Fibroblast of upper back skin (primary cell): ENCODE data around the gene LYVE1.

Experiments used
- DNase-seq: peaks from one replicate; pipeline ENCODE4 v3.0.0-alpha.2; 2013

The LYVE1 gene

GRCh38 chr11:10591741-10592140 lies 23.3 kb upstream of the LYVE1 start:
- no peak for DNase-seq

- peak; percentile 67 for DNase-seq
Observed at GRCh38 chr11:10590218-10590915, 21.9 kb upstream of the LYVE1 start.

GRCh38 chr11:10588904-10589303 lies 20.4 kb upstream of the LYVE1 start:
- DNase-seq, result no peak

DNA sequence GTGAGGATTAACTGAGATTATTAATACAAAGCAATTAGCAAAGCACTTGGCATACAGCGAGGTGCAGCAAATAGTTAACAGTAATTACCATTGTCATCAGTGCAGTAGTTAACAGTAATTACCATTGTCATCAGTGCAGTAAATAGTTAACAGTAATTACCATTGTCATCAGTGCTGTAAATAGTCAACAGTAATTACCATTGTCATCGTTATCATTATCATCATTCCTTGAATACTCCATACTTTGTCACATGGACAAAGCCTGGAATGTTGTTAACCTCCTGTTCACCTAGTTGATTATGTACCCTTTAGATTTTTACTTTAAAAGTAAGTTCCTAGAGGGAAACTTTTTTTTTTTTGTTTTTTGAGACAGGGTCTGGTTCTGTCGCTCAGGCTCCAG lies 19.5 kb upstream of the LYVE1 start:
- DNase-seq, result no peak

DNA sequence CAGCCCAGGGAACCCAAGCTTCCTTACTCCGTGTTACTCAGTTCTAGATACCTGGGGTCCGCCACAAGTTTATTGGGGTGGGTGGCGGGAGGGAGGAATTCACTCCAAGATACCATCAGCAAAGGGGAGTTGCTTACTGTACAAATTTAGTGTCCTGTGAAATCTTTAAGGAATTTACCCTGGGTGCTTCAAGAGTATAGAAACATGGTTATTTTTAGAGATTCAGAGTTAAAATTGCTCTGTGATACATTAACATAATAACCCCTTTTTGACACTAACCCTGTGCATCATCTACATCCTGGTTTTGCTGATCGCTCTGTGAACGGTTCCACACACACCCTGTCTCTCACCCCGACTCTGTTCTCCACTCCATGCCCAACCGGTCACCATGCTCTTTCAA lies 18.9 kb upstream of the LYVE1 start:
- DNase-seq, result no peak

DNA sequence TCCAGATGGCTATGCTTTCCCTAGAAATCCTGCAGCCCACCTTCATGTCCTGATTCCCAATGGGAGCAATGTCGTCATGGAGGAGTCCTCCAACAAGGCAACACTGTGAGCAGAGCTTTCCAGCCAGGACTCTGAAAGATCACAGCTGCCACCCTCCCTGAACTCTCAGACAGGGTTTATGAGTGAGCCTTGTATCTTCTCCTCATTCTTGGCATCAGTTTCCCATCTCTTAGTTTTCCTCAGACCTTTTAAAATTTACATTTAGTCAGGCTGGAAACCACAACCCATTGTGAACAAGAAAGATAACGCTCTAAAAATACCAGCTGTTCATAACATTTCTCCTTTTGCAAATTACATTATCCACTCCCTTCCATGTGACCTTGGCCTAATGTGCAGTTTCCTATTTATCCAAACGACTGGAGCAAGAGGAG lies 15.6 kb upstream of the LYVE1 start:
- no peak for DNase-seq

- DNase-seq, result no peak
Observed at GRCh38 chr11:10581481-10582019, 13.1 kb upstream of the LYVE1 start.

- no peak for DNase-seq
Observed at GRCh38 chr11:10580623-10581022, 12.2 kb upstream of the LYVE1 start.

- DNase-seq, result no peak
Observed at GRCh38 chr11:10579700-10580099, 11.2 kb upstream of the LYVE1 start.

- DNase-seq, result no peak
Observed at GRCh38 chr11:10576035-10576398, 7.6 kb upstream of the LYVE1 start.

GRCh38 chr11:10575346-10576034 lies 7.0 kb upstream of the LYVE1 start:
- no peak for DNase-seq

GRCh38 chr11:10573556-10573955 lies 5.1 kb upstream of the LYVE1 start:
- DNase-seq, result no peak

DNA sequence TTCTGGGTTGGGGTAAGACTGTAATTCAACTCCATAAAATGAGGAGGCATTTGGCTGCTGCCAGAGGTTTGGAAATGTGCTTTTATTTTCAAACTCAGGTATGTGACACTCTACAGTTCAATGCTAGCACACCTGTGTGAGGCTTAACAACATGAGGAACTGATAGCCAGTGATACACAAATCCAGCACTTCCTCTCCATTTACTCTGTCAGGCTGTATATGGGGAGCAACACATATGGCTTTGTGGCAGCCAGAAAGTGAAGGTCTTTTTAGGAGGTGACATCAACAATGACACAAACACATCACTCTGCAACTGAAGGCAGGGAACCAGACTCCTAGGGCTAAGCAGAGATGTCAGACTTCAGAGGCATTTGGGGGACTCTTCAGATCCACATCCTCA lies 4.6 kb upstream of the LYVE1 start:
- no peak for DNase-seq

DNA sequence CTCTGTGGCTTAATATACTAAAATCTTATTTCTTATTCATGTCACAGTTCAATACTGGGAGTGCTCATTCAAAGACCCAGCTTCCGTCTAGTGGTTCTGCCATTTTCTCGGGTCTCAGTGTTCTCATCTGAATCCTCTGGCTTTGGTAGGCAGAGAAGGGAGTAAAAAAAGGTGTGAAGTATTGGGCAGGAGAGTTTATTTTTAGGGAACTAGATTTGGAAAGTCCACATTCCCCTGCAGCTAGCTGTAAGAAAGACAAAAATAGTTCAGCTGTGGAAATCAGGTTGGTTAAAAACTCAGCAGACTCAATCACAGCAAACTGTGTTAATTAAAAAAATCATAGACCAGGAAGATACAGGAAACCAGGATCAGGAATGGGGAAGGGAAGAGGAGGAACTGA lies 4.1 kb upstream of the LYVE1 start:
- DNase-seq, result no peak

DNA sequence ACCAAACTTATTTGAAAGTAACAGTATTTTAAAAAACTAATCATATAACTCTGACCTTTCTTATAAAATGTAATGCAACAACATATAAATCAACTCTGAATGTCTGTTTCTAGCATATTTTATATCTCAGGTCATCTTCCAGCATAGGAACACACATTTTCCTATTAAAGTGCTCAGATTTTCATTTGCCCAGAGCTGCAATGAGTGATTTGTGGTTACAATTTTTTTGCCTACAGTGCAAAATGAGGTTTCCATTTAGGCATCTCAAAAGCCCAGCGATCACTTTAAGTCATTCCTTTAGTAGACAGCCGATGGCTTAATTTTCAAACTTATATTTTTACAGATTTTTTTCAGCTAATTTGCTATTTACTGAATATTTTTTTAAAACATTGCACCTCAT lies 1.0 kb downstream of the LYVE1 start:
- peak; percentile 79 for DNase-seq

DNA sequence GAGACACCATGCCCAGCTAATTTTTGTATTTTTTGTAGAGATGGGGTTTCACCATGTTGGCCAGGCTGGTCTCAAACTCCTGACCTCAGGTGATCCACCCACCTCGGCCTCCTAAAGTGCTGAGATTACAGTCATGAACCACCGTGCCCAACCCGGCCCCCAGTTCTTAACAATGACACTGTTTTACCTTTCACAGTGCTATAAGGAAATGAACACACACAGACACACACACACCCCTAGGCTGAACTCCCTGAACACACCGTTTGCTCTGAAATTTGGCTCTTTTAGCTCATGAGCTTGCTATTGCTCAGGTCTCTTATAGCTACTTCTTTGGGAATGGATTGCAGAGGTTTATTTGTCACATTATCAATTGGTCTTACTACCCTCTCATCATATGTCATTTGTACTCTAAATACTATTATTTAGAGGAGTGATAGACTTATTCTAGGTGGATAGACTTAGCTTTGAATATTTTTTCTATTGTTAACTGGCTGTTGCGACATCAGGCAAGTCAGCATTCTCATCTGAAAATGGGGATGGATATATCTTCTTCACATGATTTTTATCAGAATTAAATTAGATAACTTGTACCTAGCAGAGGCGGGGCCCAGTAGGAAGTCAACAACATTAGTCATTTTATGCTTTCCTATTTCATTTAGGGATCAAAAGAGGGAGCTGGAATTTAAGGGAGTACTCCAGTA lies 2.1 kb downstream of the LYVE1 start:
- no peak for DNase-seq

- DNase-seq, result no peak
Observed at GRCh38 chr11:10565493-10565892, 3.0 kb downstream of the LYVE1 start.

GRCh38 chr11:10564696-10565318 lies 3.7 kb downstream of the LYVE1 start:
- DNase-seq, result no peak

GRCh38 chr11:10564030-10564429 lies 4.4 kb downstream of the LYVE1 start:
- no peak for DNase-seq

- DNase-seq, result no peak
Observed at GRCh38 chr11:10561947-10562346, 6.5 kb downstream of the LYVE1 start.

DNA sequence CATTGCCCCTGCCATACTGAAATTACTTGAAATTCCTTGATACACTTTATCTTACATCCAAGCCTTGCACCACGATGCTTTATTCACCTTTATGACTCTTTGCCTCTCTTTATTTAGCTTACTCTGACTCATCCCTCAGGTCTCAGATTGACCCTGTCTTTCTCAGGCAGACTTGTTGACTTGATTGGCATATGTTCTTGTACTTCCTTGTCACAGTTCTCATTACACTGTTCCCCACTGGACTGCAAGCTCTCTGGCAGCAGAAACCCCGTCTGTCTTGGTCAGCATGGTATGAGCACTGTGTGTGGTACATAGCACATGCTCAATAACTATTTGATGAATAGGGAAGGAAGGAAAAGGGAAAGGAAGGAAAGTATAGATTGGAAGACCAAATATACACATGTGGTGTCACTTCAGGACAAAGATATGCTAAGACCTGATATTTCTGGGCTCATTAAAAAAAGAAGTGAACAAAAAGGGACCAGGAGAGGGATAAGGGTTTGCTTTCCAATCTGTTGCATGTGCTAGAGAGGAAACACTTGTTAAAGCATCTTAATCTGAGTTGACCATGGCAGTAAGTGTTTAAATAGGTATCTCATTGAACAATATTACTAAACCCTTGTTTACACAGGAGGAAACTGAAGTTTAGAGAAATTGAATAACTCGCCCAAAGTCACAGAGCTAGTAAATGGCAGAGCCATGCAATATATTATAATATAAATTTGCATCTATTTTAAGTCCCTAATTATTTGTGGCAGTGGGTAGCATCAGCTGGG lies 7.2 kb downstream of the LYVE1 start:
- no peak for DNase-seq

DNA sequence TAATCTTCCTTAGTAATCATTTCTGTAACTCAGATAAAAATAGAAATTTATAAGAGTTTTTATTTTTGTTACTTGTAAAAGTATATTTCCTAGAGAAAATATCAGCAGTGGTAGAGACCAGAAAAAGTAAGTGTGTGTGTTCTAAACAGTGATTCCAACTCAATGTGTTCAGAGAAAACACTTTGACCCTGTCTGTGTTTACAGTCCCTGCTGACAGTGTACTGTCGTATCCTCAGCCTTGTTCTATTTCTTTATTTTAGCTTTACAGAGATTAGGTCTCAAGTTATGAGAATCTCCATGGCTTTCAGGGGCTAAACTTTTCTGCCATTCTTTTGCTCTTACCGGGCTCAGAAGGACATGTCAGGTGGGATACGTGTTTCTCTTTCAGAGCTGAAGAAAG lies 10.2 kb downstream of the LYVE1 start:
- no peak for DNase-seq

- DNase-seq, result no peak
Observed at GRCh38 chr11:10556590-10556989, 11.9 kb downstream of the LYVE1 start.
